Panc1 (cell line): Measurements from ENCODE around the gene SLN. TPM values are rescaled to one million over a fixed set of nuclear protein-coding genes. Genes with fewer than 3 reads are reported as not detected.

Experiments used
- ATAC-seq: fragments of 200-7000 bp; cut with Tn5 transposase; 2 replicates; pipeline ENCODE4 v1.9.1; 2020; ENCODE audit warnings: mild to moderate bottlenecking, moderate library complexity
- BruUV-seq: library from RNA; stranded (reverse); fragments of 400-500 nt; replicated peaks from 2 replicates; lab custom pipeline; 2021; lab: Mats Ljungman, UMichigan
- CTCF ChIA-PET: fragments of 300-600 bp; sonication (Branson Sonifier 250); formaldehyde crosslinking; loops from one replicate; lab custom pipeline; 2022; ENCODE audit warnings: antibody characterized with exemption; lab: Charles Lee
- POLR2A ChIA-PET: fragments of 300-600 bp; sonication (Branson Sonifier 250); formaldehyde crosslinking; loops from one replicate; lab custom pipeline; 2022; ENCODE audit warnings: antibody characterized with exemption; lab: Charles Lee
- DNase-seq: peaks from one replicate; pipeline ENCODE4 v3.0.0-alpha.2; 2010; ENCODE audit warnings: low read depth, low spot score
- H3K27ac ChIP-seq: 2 replicates; pipeline ENCODE4 v1.5.1; 2011; ENCODE audit warnings: mild to moderate bottlenecking, low read length, inconsistent platforms
- H3K27me3 ChIP-seq: fragments of 200-500 bp; sonication (Bioruptor generic); 2 replicates; pipeline ENCODE4 v1.6.0; 2014; ENCODE audit warnings: low read length, inconsistent platforms; ENCODE audit not compliant: control insufficient read depth, insufficient read depth
- H3K36me3 ChIP-seq: fragments of 200-500 bp; sonication (Bioruptor generic); 2 replicates; pipeline ENCODE4 v1.5.1; 2014; ENCODE audit warnings: inconsistent platforms, mild to moderate bottlenecking, low read length, moderate library complexity; ENCODE audit not compliant: control insufficient read depth, insufficient read depth
- H3K4me1 ChIP-seq: 2 replicates; pipeline ENCODE4 v1.5.1; 2011; ENCODE audit warnings: inconsistent platforms, mild to moderate bottlenecking, low read length, moderate library complexity; ENCODE audit not compliant: control insufficient read depth, insufficient read depth
- H3K4me3 ChIP-seq, 2 experiments: 2 replicates each; pipeline ENCODE4 v1.5.1; 2011 to 2012; ENCODE audit warnings: low read depth in 2 of 2, low read length in 2 of 2, mild to moderate bottlenecking in 2 of 2, inconsistent platforms in 1 of 2, moderate library complexity in 1 of 2
- H3K9me3 ChIP-seq: fragments of 200-500 bp; sonication (Bioruptor generic); 2 replicates; pipeline ENCODE4 v1.5.1; 2014; ENCODE audit warnings: low read depth, mild to moderate bottlenecking, inconsistent platforms, low read length, moderate library complexity; ENCODE audit not compliant: control insufficient read depth, insufficient read depth
- POLR2AphosphoS5 ChIP-seq: IDR thresholded peaks from 2 replicates; pipeline ENCODE4 v1.6.1; 2012; ENCODE audit warnings: mild to moderate bottlenecking, low read depth, low read length, moderate library complexity
- REST ChIP-seq, 2 experiments: IDR thresholded peaks; 2 replicates each; pipeline ENCODE4 v1.6.1; 2011 to 2012; ENCODE audit warnings: low read depth in 2 of 2, control low read depth in 1 of 2, low read length in 1 of 2, mild to moderate bottlenecking in 1 of 2, moderate library complexity in 1 of 2; ENCODE audit not compliant: insufficient read depth in 1 of 2
- SIN3A ChIP-seq: IDR thresholded peaks from 2 replicates; pipeline ENCODE4 v1.6.1; 2012; ENCODE audit warnings: low read depth, mild to moderate bottlenecking, low read length, moderate library complexity, borderline replicate concordance; ENCODE audit not compliant: insufficient read depth
- TCF7L2 ChIP-seq: IDR thresholded peaks from 2 replicates; pipeline ENCODE4 v1.6.1; 2011; ENCODE audit warnings: mild to moderate bottlenecking, low read depth, low read length, inconsistent platforms
- in situ Hi-C: cut with HindIII; loops from 2 replicates; pipeline ENCODE4 v1.10.0; 2016; ENCODE audit warnings: low sequenced_read_pairs, low pct_unique_long_range_greater_than_20kb
- intact Hi-C: fragments of 100-400 bp; cut with micrococcal nuclease; formaldehyde crosslinking; loops from one replicate; pipeline ENCODE4 v1.10.0; 2022; ENCODE audit not compliant: unreplicated experiment
- total RNA-seq: library from RNA; stranded (reverse); gene quantifications from one replicate; pipeline ENCODE4 v1.2.1, GENCODE V29; 2021; ENCODE audit not compliant: unreplicated experiment
- TF ChIP-seq, protein P1 (sequence below): fragments of 450-650 bp; IDR thresholded peaks from 2 replicates; pipeline ENCODE4 v1.5.1; 2017; ENCODE audit warnings: mild to moderate bottlenecking

The SLN gene
- total RNA-seq, 1 experiment from 2014 or later = not detected

DNA sequence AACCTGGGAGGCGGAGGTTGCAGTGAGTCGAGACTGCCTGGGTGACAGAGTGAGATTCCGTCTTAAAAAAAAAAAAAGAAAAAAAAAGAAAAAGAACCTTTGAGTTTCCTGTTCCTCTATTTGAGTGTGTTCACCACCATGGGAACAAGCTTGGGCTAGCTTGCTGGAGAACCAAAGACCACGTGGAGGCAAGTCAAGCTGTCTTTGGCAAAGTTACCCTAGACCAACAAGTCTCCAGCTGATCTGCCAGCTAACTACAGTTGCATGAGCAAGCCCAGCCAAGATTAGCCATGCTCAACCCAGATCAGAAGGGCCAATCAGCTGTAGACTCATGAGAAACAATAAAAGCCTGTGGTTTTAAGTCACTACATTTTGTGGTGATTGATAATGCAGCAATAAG is 29.7 kb downstream of the SLN start:
- no TSS peak for BruUV-seq
- CTCF ChIA-PET = interaction anchor here (0.6 kb wide), 1 partner anchor 91 kb away, joined by 3 read pairs; no protein-coding TSS in a partner anchor
- Histone ChIP-seq H3K36me3 (no peaks in the 10 kb centered on the region), H3K27ac (no peak overlapping the region), H3K4me3 (no peak overlapping the region), H3K27me3 (no peaks in the 10 kb centered on the region), H3K4me1 (no peaks in the 10 kb centered on the region), H3K9me3 (no peaks in the 10 kb centered on the region)
- TF ChIP-seq REST (IDR thresholded peaks at IDR 0.05; ENCODE audit: insufficient read depth in 1 of 2, low read depth in 2 of 2, low read length in 1 of 2) (no peak), POLR2AphosphoS5 (no peak), TCF7L2 (no peak), SIN3A (no peak)
- TF ChIP-seq, protein P1, sequence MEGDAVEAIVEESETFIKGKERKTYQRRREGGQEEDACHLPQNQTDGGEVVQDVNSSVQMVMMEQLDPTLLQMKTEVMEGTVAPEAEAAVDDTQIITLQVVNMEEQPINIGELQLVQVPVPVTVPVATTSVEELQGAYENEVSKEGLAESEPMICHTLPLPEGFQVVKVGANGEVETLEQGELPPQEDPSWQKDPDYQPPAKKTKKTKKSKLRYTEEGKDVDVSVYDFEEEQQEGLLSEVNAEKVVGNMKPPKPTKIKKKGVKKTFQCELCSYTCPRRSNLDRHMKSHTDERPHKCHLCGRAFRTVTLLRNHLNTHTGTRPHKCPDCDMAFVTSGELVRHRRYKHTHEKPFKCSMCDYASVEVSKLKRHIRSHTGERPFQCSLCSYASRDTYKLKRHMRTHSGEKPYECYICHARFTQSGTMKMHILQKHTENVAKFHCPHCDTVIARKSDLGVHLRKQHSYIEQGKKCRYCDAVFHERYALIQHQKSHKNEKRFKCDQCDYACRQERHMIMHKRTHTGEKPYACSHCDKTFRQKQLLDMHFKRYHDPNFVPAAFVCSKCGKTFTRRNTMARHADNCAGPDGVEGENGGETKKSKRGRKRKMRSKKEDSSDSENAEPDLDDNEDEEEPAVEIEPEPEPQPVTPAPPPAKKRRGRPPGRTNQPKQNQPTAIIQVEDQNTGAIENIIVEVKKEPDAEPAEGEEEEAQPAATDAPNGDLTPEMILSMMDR = no peak
- no peak for DNase-seq
- in situ Hi-C loops = loop anchor here (10.0 kb wide), 1 partner anchor 127 kb away; no protein-coding TSS in a partner anchor
- intact Hi-C loops = no loop called here
- POLR2A ChIA-PET = interaction anchor here (0.7 kb wide), 1 partner anchor 122 kb away, joined by 3 read pairs; no protein-coding TSS in a partner anchor
- ATAC-seq = no peak

DNA sequence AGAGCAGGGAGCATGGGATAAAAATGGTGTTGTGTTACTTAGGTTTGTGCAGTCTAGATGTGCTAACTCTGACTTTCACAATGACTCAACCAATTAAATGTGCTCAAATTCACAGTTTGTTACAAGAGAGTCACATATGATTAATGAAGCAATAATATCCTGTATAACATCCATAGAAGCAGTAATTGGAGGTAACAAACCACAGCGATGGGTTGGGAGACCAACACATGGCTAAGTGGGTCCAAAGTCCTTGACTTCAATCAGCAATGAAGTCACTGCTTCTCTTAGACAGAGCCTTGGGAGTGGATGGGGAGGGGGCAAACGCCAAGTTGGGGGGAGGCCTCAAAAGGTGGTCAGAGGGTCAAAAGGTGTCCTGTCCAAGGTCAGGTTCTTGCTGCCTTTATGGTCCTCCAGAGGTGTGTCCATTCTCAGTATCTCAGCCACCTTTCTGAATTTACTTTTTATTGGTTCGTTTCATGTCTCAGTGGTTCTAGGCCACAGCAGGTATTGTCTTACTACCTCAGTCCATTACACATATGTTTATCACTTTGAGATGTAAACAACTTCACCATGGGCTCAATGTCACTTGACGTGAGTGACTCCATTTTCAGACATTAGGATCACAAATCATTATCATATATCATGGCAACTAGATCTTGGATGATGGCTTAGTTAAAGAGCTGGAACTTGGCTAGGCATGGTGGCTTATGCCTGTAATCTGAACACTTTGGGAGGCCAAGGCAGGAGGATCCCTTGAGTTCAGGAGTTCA is 32.4 kb downstream of the SLN start:
- no TSS peak for BruUV-seq
- CTCF ChIA-PET = no interaction called here
- intact Hi-C loops = no loop called here
- Histone ChIP-seq H3K27ac (no peak overlapping the region), H3K4me3 (no peak overlapping the region), H3K4me1 (no peaks in the 10 kb centered on the region), H3K36me3 (no peaks in the 10 kb centered on the region), H3K27me3 (no peaks in the 10 kb centered on the region), H3K9me3 (no peaks in the 10 kb centered on the region)
- in situ Hi-C loops = loop anchor here (10.0 kb wide), 1 partner anchor 125 kb away; no protein-coding TSS in a partner anchor
- DNase-seq (no peak), ATAC-seq (no peak)
- TF ChIP-seq SIN3A = no peak
- TF ChIP-seq, protein P1 = no peak
- POLR2A ChIA-PET = interaction anchor here (0.6 kb wide), 1 partner anchor 73 kb away, joined by 5 read pairs; no protein-coding TSS in a partner anchor
